ENCODE results near the gene MTHFD1L.

DNA sequence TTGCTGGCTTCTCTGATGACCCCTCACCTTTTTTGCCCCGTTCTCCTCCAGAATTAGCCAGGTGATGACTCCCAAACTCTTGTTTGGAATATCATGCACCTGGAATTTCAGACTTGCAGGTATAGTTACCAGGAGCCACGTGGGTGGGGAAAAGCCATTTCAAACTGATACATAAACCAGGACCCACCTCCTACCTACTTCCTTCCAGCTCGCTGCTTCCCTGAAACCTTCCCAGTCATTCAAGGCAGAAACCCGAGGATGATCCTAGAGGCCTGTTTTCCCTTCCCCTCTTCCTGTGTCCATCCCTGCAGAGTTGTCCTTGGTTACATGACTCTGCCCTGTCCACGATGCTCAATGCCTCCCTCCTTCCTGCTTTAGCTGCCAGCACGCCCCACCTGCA, 101.9 kb downstream of the MTHFD1L start:
- TF ChIP-seq, protein P1, sequence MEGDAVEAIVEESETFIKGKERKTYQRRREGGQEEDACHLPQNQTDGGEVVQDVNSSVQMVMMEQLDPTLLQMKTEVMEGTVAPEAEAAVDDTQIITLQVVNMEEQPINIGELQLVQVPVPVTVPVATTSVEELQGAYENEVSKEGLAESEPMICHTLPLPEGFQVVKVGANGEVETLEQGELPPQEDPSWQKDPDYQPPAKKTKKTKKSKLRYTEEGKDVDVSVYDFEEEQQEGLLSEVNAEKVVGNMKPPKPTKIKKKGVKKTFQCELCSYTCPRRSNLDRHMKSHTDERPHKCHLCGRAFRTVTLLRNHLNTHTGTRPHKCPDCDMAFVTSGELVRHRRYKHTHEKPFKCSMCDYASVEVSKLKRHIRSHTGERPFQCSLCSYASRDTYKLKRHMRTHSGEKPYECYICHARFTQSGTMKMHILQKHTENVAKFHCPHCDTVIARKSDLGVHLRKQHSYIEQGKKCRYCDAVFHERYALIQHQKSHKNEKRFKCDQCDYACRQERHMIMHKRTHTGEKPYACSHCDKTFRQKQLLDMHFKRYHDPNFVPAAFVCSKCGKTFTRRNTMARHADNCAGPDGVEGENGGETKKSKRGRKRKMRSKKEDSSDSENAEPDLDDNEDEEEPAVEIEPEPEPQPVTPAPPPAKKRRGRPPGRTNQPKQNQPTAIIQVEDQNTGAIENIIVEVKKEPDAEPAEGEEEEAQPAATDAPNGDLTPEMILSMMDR (IDR thresholded peaks at IDR 0.05), result no peak
- TF ChIP-seq EZH2phosphoT487 (IDR thresholded peaks at IDR 0.05) (no peak), EZH2 (IDR thresholded peaks at IDR 0.05) (no peak)
